MCF 10A (cell line): ENCODE data around the gene WNT2. TPM values are rescaled to one million over a fixed set of nuclear protein-coding genes. Genes with fewer than 3 reads are reported as not detected.

ENCODE experiments used
- BruUV-seq: library from RNA; stranded (reverse); fragments of 400-500 nt; replicated peaks from 2 replicates; lab custom pipeline; 2021; lab: Mats Ljungman, UMichigan
- CTCF ChIA-PET: fragments of 300-600 bp; sonication (Branson Sonifier 250); formaldehyde crosslinking; extraction: SDS; loops from one replicate; lab custom pipeline; 2021; ENCODE audit warnings: antibody characterized with exemption, inconsistent platforms; lab: Yijun Ruan, JAX
- POLR2A ChIA-PET: fragments of 300-600, 350-650 bp; sonication (Branson Sonifier 250); formaldehyde crosslinking; extraction: SDS; loops from one replicate; lab custom pipeline; 2020; ENCODE audit warnings: antibody characterized with exemption, inconsistent platforms; lab: Yijun Ruan, JAX
- DNase-seq: peaks from one replicate; pipeline ENCODE4 v3.0.0-alpha.2; 2018; ENCODE audit not compliant: unreplicated experiment
- H3K27ac Mint-ChIP-seq: one replicate; pipeline ENCODE4 v1.8.0; 2022; ENCODE audit warnings: mild to moderate bottlenecking, low read depth, mixed read lengths; ENCODE audit not compliant: unreplicated experiment
- H3K27me3 Mint-ChIP-seq: one replicate; pipeline ENCODE4 v1.8.0; 2022; ENCODE audit warnings: mixed read lengths; ENCODE audit not compliant: insufficient read depth, unreplicated experiment
- H3K36me3 Mint-ChIP-seq: one replicate; pipeline ENCODE4 v1.8.0; 2022; ENCODE audit warnings: mild to moderate bottlenecking, moderate library complexity, mixed read lengths; ENCODE audit not compliant: insufficient read depth, unreplicated experiment
- H3K4me1 Mint-ChIP-seq: one replicate; pipeline ENCODE4 v1.8.0; 2022; ENCODE audit warnings: mixed read lengths; ENCODE audit not compliant: insufficient read depth, unreplicated experiment
- H3K4me3 Mint-ChIP-seq: one replicate; pipeline ENCODE4 v1.8.0; 2022; ENCODE audit warnings: mild to moderate bottlenecking, moderate library complexity, mixed read lengths; ENCODE audit not compliant: unreplicated experiment
- H3K9me3 Mint-ChIP-seq: one replicate; pipeline ENCODE4 v1.8.0; 2022; ENCODE audit warnings: mixed read lengths; ENCODE audit not compliant: unreplicated experiment
- CTCF ChIP-seq: fragments of 200-600 bp; IDR thresholded peaks from one replicate; pipeline ENCODE4 v1.8.0; 2022; ENCODE audit warnings: antibody characterized with exemption, mild to moderate bottlenecking; ENCODE audit not compliant: unreplicated experiment
- intact Hi-C: fragments of 100-400 bp; cut with micrococcal nuclease; formaldehyde crosslinking; loops from 2 replicates; pipeline ENCODE4 v1.14.1; 2022
- total RNA-seq: library from RNA; stranded (reverse); gene quantifications from 2 replicates; pipeline ENCODE4 v1.2.3, GENCODE V29; 2022

The WNT2 gene
- total RNA-seq, 1 experiment from 2014 or later = not detected

- Mint-ChIP-seq H3K36me3 (no peaks in the 10 kb centered on the region), H3K9me3 (peaks cover 19% of the 10 kb centered on the region), H3K4me3 (no peak overlapping the region), H3K27ac (no peak overlapping the region), H3K4me1 (no peaks in the 10 kb centered on the region), H3K27me3 (peaks cover 31% of the 10 kb centered on the region)
- BruUV-seq = no TSS peak
- DNase-seq = no peak
- POLR2A ChIA-PET = interaction anchor here (0.7 kb wide), 1 partner anchor 155 kb away, joined by 3 read pairs; no protein-coding TSS in a partner anchor
- TF ChIP-seq CTCF = no peak
- CTCF ChIA-PET = interaction anchor here (0.6 kb wide), 2 partner anchors 462 to 1617 kb away, joined by 3 read pairs; no protein-coding TSS in a partner anchor
- intact Hi-C loops = no loop called here
Observed at GRCh38 chr7:117243390-117243789, 79.5 kb downstream of the WNT2 start.

GRCh38 chr7:117241088-117241487 lies 81.8 kb downstream of the WNT2 start:
- ChIA-PET POLR2A (no interaction called here), CTCF (no interaction called here)
- no TSS peak for BruUV-seq
- TF ChIP-seq CTCF = no peak
- intact Hi-C loops = no loop called here
- H3K4me3 Mint-ChIP-seq = no peak overlapping the region
- no peak overlapping the region for H3K27ac Mint-ChIP-seq
- DNase-seq = no peak
- H3K9me3 Mint-ChIP-seq = peaks cover 16% of the 10 kb centered on the region
- no peaks in the 10 kb centered on the region for H3K4me1 Mint-ChIP-seq
- no peaks in the 10 kb centered on the region for H3K36me3 Mint-ChIP-seq
- peaks cover 16% of the 10 kb centered on the region for H3K27me3 Mint-ChIP-seq

- Mint-ChIP-seq H3K4me3 (no peak overlapping the region), H3K9me3 (peaks cover 6% of the 10 kb centered on the region), H3K27me3 (peaks cover 10% of the 10 kb centered on the region), H3K27ac (no peak overlapping the region), H3K36me3 (no peaks in the 10 kb centered on the region), H3K4me1 (no peaks in the 10 kb centered on the region)
- intact Hi-C loops = no loop called here
- TF ChIP-seq CTCF = no peak
- ChIA-PET CTCF (interaction anchor here (0.6 to 1.5 kb wide), 3 partner anchors 8 to 682 kb away, joined by 3 to 5 read pairs (median 5); no protein-coding TSS in a partner anchor), POLR2A (no interaction called here)
- no TSS peak for BruUV-seq
- DNase-seq = no peak
Observed at GRCh38 chr7:117238937-117239336, 83.9 kb downstream of the WNT2 start.

GRCh38 chr7:117238472-117238871 lies 84.4 kb downstream of the WNT2 start:
- no peak for DNase-seq
- Mint-ChIP-seq H3K4me1 (no peaks in the 10 kb centered on the region), H3K36me3 (no peaks in the 10 kb centered on the region), H3K9me3 (peaks cover 6% of the 10 kb centered on the region), H3K4me3 (no peak overlapping the region), H3K27ac (no peak overlapping the region), H3K27me3 (peaks cover 10% of the 10 kb centered on the region)
- intact Hi-C loops = no loop called here
- no TSS peak for BruUV-seq
- ChIA-PET POLR2A (no interaction called here), CTCF (interaction anchor here (0.6 to 1.5 kb wide), 2 partner anchors 9 to 324 kb away, joined by 5 read pairs; no protein-coding TSS in a partner anchor)
- no peak for TF ChIP-seq CTCF
